Keratinocyte (primary cell): ENCODE results near the gene THUMPD1.

Source experiments
- CTCF ChIP-seq, 3 experiments: IDR thresholded peaks in 1 of 3; conservative IDR thresholded peaks in 1 of 3; optimal IDR thresholded peaks in 1 of 3; 2 replicates in 2 of 3; 3 replicates in 1 of 3; pipeline versions ENCODE3 to v1.5.1; 2011; ENCODE audit warnings: low read length in 3 of 3, mild to moderate bottlenecking in 3 of 3, moderate library complexity in 2 of 3, control low read depth in 1 of 3, inconsistent platforms in 1 of 3; ENCODE audit not compliant: insufficient read depth in 2 of 3; ENCODE audit errors: extremely low read depth in 1 of 3
- EZH2 ChIP-seq: IDR thresholded peaks from one replicate; pipeline ENCODE4 v1.6.1; 2012; ENCODE audit warnings: inconsistent platforms, mild to moderate bottlenecking, low read length, moderate library complexity

DNA sequence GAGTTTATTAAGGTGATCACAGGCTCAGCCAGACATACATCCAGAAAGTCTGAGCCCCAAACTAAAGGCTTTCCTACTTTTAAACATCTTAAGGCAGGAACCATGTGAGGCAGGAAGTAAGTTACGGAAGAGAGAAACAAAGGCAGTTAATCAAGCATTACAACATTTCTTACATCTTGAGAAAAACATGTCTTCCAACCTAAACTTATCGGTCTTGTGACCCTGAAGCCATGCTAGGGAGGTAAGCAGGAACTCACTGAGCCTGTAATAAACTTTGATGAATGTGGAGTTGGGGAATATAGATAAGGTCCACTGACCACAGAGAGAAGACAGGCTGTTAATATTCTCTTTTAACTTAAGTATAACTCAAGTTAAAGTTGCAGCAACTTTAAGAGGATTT is 18.7 kb upstream of the THUMPD1 start:
- TF ChIP-seq CTCF (optimal IDR thresholded peaks at IDR 0.05 in 1 of 3, IDR thresholded peaks at IDR 0.05 in 1 of 3, conservative IDR thresholded peaks at IDR 0.05 in 1 of 3; ENCODE audit: extremely low read depth in 1 of 3, insufficient read depth in 2 of 3, low read length in 3 of 3) (no peak), EZH2 (no peak)
